Measurements from ENCODE around the gene POLR3F.

Gene POLR3F, protein sequence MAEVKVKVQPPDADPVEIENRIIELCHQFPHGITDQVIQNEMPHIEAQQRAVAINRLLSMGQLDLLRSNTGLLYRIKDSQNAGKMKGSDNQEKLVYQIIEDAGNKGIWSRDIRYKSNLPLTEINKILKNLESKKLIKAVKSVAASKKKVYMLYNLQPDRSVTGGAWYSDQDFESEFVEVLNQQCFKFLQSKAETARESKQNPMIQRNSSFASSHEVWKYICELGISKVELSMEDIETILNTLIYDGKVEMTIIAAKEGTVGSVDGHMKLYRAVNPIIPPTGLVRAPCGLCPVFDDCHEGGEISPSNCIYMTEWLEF

DNA sequence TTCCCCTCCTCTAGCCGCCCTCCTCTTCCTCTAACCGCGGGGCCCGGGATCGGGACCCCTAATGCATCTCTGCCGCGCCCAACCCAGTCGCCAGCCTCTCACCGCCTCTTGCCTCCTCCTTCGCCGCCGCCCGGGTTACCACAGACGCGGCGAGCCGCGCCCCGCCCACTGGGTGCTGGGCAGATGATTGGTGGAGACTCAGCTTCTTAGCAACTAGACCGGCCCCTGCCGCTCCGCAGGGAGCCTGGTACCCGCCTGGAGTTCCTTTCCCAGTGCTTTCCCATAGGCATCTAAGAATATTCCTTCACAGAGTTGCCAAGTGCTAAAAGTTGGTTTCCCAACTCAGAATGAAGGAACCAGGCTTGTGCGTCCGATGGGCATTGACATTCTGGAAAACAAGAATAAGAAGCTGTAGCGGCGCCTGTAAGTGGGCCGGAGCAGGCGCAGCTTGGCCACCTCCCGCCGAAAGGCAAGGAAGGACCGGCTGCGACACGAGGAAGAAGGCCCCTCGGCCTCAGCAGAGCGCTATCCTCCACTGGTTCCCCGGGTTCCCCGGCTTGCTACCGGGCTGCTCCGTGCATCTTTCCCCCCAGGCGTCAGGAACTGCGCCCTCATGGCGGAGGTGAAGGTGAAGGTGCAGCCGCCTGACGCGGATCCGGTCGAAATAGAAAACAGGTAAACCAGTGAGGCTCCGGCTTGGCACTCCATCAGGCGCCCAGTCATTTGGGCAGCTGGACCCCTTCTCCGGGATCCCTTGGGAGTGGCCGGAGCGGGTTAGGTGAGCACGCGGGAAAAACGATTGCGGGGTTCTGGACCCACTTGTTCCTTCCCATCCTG lies at the start of gene POLR3F, which contains the start of gene DZANK1:
POLR3F (plus strand) TSS at position 497 of the 837 bp plus-strand sequence; CDS start at position 614, 117 bp downstream.
DZANK1 (minus strand) TSS at position 137 of the 837 bp plus-strand sequence. CDS start 1,672 bp downstream, outside the sequence.
- no peaks in the 10 kb centered on the region for H3K9me3 ChIP-seq (ENCODE audit: control insufficient read depth in 1 of 2, low read length in 2 of 2)
- H3K4me1 ChIP-seq (ENCODE audit: control insufficient read depth in 1 of 2, insufficient read depth in 2 of 2, low read length in 2 of 2) = peaks cover 0 to 23% of the 10 kb centered on the region in 2 donors
- peak within 1 kb of the TSS; percentile 90 for H3K27ac ChIP-seq (ENCODE audit: low read length)
- H3K36me3 ChIP-seq (ENCODE audit: control insufficient read depth in 1 of 2, insufficient read depth in 2 of 2, low read length in 2 of 2) = peaks cover 5 to 25% of the 10 kb centered on the region in 2 donors
- H3K4me3 ChIP-seq (ENCODE audit: low read depth in 1 of 2, low read length in 2 of 2) = peak within 1 kb of the TSS; percentile 78 to 100
- no peaks in the 10 kb centered on the region for H3K27me3 ChIP-seq (ENCODE audit: low read depth, low read length)

- H3K9me3 ChIP-seq (ENCODE audit: control insufficient read depth in 1 of 2, low read length in 2 of 2) = no peaks in the 10 kb centered on the region
- no peaks in the 10 kb centered on the region for H3K27me3 ChIP-seq (ENCODE audit: low read depth, low read length)
- H3K27ac ChIP-seq (ENCODE audit: low read length) = no peak overlapping the region
- H3K36me3 ChIP-seq (ENCODE audit: control insufficient read depth in 1 of 2, insufficient read depth in 2 of 2, low read length in 2 of 2) = no peaks in the 10 kb centered on the region
- H3K4me1 ChIP-seq (ENCODE audit: control insufficient read depth in 1 of 2, insufficient read depth in 2 of 2, low read length in 2 of 2) = no peaks in the 10 kb centered on the region
- H3K4me3 ChIP-seq (ENCODE audit: low read depth in 1 of 2, low read length in 2 of 2) = no peak overlapping the region
Measured at GRCh38 chr20:18421608-18422007, 45.6 kb upstream of the POLR3F start.

DNA sequence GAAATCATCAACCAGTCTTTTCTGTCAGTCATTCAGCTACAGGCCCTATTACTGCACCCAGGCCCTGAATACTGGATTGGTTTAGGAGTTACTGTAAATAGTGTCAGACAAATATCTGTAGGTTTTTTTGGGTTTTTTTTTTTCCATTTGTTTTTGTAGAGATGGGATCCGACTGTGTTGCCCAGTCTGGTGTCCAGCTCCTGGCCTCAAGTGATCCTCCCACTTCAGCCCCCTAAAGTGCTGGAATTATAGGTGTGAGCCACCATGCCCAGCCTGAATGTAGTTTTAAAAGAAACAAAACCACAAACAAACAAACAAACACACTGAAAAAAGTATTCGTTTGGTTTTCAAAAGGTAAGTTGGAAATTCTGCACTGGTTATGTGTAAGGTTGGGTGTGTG lies 40.0 kb upstream of the POLR3F start:
- peaks cover 0 to 5% of the 10 kb centered on the region in 2 donors for H3K4me1 ChIP-seq (ENCODE audit: control insufficient read depth in 1 of 2, insufficient read depth in 2 of 2, low read length in 2 of 2)
- no peak overlapping the region for H3K27ac ChIP-seq (ENCODE audit: low read length)
- H3K36me3 ChIP-seq (ENCODE audit: control insufficient read depth in 1 of 2, insufficient read depth in 2 of 2, low read length in 2 of 2) = peaks cover 0 to 3% of the 10 kb centered on the region in 2 donors
- no peaks in the 10 kb centered on the region for H3K9me3 ChIP-seq (ENCODE audit: control insufficient read depth in 1 of 2, low read length in 2 of 2)
- no peak overlapping the region for H3K4me3 ChIP-seq (ENCODE audit: low read depth in 1 of 2, low read length in 2 of 2)
- no peaks in the 10 kb centered on the region for H3K27me3 ChIP-seq (ENCODE audit: low read depth, low read length)

DNA sequence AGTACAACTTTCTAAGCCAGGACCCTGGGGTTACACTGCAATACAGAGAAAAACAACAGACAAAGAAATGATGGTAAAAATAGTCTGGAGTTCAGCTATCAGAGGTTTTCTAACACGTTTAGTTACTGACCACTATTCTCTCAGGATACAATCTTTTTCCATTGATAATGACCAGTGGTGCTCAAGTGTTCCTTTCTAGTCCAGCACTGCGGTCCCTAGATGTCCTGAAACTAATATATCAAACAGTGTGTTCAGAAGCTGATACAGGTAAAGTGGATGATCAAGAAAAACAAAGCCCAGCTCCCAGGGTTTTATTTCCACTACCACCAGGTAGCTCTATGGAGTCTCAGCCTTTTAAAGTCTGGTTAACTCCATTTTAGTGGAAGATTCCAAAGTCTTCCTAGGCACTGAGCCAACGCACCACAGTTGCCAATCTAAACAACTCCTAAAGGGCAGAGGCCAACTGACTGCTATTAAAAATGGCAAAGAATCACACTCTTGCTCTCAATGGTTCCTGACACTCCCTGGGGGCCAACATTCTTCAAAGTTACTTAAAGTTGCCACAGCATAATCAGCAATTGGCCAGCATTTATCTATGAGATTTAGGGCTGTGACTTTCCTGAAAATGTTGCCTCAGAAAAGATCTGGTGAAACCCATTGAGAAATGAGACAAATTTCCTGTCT lies 38.6 kb upstream of the POLR3F start:
- Histone ChIP-seq H3K4me3 (ENCODE audit: low read depth in 1 of 2, low read length in 2 of 2) (no peak overlapping the region), H3K27ac (ENCODE audit: low read length) (no peak overlapping the region), H3K4me1 (ENCODE audit: control insufficient read depth in 1 of 2, insufficient read depth in 2 of 2, low read length in 2 of 2) (peaks cover 0 to 5% of the 10 kb centered on the region in 2 donors), H3K9me3 (ENCODE audit: control insufficient read depth in 1 of 2, low read length in 2 of 2) (no peaks in the 10 kb centered on the region), H3K36me3 (ENCODE audit: control insufficient read depth in 1 of 2, insufficient read depth in 2 of 2, low read length in 2 of 2) (peaks cover 0 to 3% of the 10 kb centered on the region in 2 donors), H3K27me3 (ENCODE audit: low read depth, low read length) (no peaks in the 10 kb centered on the region)

DNA sequence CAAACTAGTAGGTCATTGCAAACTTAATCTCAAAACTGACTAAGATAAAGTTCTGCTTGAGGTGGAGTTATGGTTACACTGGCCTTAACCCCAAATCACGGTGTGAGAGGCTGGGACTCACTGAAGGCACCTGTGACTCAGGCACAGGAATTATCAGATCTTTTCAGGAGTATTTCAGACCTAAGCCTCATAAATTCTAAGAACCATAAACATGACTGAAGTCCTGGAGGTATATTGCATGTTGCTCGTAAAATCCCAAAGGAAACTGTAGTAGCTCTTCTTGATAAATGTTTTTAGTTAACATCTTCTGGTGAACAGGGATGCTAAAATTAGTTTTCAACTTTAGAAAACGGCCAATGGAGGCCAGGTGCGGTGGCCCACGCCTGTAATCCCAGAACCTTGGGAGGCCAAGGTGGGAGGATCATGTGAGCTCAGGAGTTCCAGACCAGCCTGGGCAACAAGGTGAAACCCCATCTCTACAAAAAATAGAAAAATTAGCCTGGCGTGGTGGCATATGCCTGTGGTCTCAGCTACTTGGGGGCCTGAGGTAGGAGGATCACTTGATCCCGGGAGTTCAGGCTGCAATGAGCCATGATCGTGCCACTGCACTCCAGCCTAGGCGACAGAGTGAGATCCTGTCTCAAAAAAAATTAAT lies 36.9 kb upstream of the POLR3F start:
- Histone ChIP-seq H3K36me3 (ENCODE audit: control insufficient read depth in 1 of 2, insufficient read depth in 2 of 2, low read length in 2 of 2) (peaks cover 0 to 3% of the 10 kb centered on the region in 2 donors), H3K9me3 (ENCODE audit: control insufficient read depth in 1 of 2, low read length in 2 of 2) (no peaks in the 10 kb centered on the region), H3K4me1 (ENCODE audit: control insufficient read depth in 1 of 2, insufficient read depth in 2 of 2, low read length in 2 of 2) (peaks cover 0 to 5% of the 10 kb centered on the region in 2 donors), H3K27ac (ENCODE audit: low read length) (no peak overlapping the region), H3K4me3 (ENCODE audit: low read depth in 1 of 2, low read length in 2 of 2) (no peak overlapping the region), H3K27me3 (ENCODE audit: low read depth, low read length) (no peaks in the 10 kb centered on the region)

GRCh38 chr20:18431206-18431605 lies 36.0 kb upstream of the POLR3F start:
- Histone ChIP-seq H3K9me3 (ENCODE audit: control insufficient read depth in 1 of 2, low read length in 2 of 2) (no peaks in the 10 kb centered on the region), H3K4me1 (ENCODE audit: control insufficient read depth in 1 of 2, insufficient read depth in 2 of 2, low read length in 2 of 2) (peaks cover 0 to 5% of the 10 kb centered on the region in 2 donors), H3K27me3 (ENCODE audit: low read depth, low read length) (no peaks in the 10 kb centered on the region), H3K4me3 (ENCODE audit: low read depth in 1 of 2, low read length in 2 of 2) (no peak overlapping the region), H3K27ac (ENCODE audit: low read length) (no peak overlapping the region), H3K36me3 (ENCODE audit: control insufficient read depth in 1 of 2, insufficient read depth in 2 of 2, low read length in 2 of 2) (peaks cover 0 to 3% of the 10 kb centered on the region in 2 donors)

GRCh38 chr20:18436847-18437246 lies 30.3 kb upstream of the POLR3F start:
- Histone ChIP-seq H3K4me3 (ENCODE audit: low read depth in 1 of 2, low read length in 2 of 2) (no peak overlapping the region), H3K27me3 (ENCODE audit: low read depth, low read length) (no peaks in the 10 kb centered on the region), H3K27ac (ENCODE audit: low read length) (no peak overlapping the region)

DNA sequence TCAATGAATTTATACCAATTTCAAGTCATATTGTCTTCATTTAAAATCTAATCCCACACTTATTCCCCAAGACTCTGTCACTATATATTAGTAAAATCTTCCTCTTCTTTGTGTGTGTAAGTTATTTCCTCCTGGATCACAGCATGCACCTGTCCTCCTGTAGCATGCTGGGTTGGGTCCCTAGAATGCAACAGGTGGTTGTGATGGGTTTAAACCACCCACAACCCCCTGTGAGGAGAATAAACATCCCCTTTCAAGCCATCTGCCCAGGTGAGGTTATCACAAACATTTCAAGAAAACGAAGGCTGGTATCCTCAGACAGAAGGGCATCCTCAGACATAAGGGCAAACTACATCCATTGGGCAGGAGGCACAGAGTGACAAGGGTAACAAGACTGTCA lies 26.8 kb upstream of the POLR3F start:
- Histone ChIP-seq H3K27ac (ENCODE audit: low read length) (no peak overlapping the region), H3K27me3 (ENCODE audit: low read depth, low read length) (no peaks in the 10 kb centered on the region), H3K4me1 (ENCODE audit: control insufficient read depth in 1 of 2, insufficient read depth in 2 of 2, low read length in 2 of 2) (no peaks in the 10 kb centered on the region), H3K9me3 (ENCODE audit: control insufficient read depth in 1 of 2, low read length in 2 of 2) (no peaks in the 10 kb centered on the region), H3K36me3 (ENCODE audit: control insufficient read depth in 1 of 2, insufficient read depth in 2 of 2, low read length in 2 of 2) (no peaks in the 10 kb centered on the region), H3K4me3 (ENCODE audit: low read depth in 1 of 2, low read length in 2 of 2) (no peak overlapping the region)

More at GRCh38 chr20:18436847-18437246, 30.3 kb upstream of the POLR3F start:
- Histone ChIP-seq H3K36me3 (ENCODE audit: control insufficient read depth in 1 of 2, insufficient read depth in 2 of 2, low read length in 2 of 2) (no peaks in the 10 kb centered on the region), H3K4me1 (ENCODE audit: control insufficient read depth in 1 of 2, insufficient read depth in 2 of 2, low read length in 2 of 2) (no peaks in the 10 kb centered on the region), H3K9me3 (ENCODE audit: control insufficient read depth in 1 of 2, low read length in 2 of 2) (no peaks in the 10 kb centered on the region)

- Histone ChIP-seq H3K27me3 (ENCODE audit: low read depth, low read length) (no peaks in the 10 kb centered on the region), H3K4me1 (ENCODE audit: control insufficient read depth in 1 of 2, insufficient read depth in 2 of 2, low read length in 2 of 2) (no peaks in the 10 kb centered on the region), H3K36me3 (ENCODE audit: control insufficient read depth in 1 of 2, insufficient read depth in 2 of 2, low read length in 2 of 2) (no peaks in the 10 kb centered on the region), H3K27ac (ENCODE audit: low read length) (no peak overlapping the region), H3K4me3 (ENCODE audit: low read depth in 1 of 2, low read length in 2 of 2) (no peak overlapping the region), H3K9me3 (ENCODE audit: control insufficient read depth in 1 of 2, low read length in 2 of 2) (no peaks in the 10 kb centered on the region)
Measured at GRCh38 chr20:18443886-18444285, 23.3 kb upstream of the POLR3F start.

- Histone ChIP-seq H3K4me3 (ENCODE audit: low read depth in 1 of 2, low read length in 2 of 2) (no peak overlapping the region), H3K36me3 (ENCODE audit: control insufficient read depth in 1 of 2, insufficient read depth in 2 of 2, low read length in 2 of 2) (peaks cover 0 to 5% of the 10 kb centered on the region in 2 donors), H3K27ac (ENCODE audit: low read length) (no peak overlapping the region), H3K4me1 (ENCODE audit: control insufficient read depth in 1 of 2, insufficient read depth in 2 of 2, low read length in 2 of 2) (no peaks in the 10 kb centered on the region), H3K27me3 (ENCODE audit: low read depth, low read length) (no peaks in the 10 kb centered on the region), H3K9me3 (ENCODE audit: control insufficient read depth in 1 of 2, low read length in 2 of 2) (peaks cover 6 to 10% of the 10 kb centered on the region in 2 donors)
Measured at GRCh38 chr20:18456600-18456999, 10.6 kb upstream of the POLR3F start.
